Ureter (tissue), 1 donor: ENCODE measurements around the gene ABCA4. TPM values are rescaled to one million over a fixed set of nuclear protein-coding genes. Genes with fewer than 3 reads are reported as not detected.

ENCODE experiments used
- DNase-seq: peaks from one replicate; pipeline ENCODE4 v3.0.0-alpha.2; 2020; ENCODE audit warnings: low spot score
- total RNA-seq: library from RNA; stranded (reverse); gene quantifications from one replicate; pipeline ENCODE4 v1.2.4, GENCODE V29; 2023
- donor health status: DM: yes; HTN: yes; CAD: no.

The ABCA4 gene
- total RNA-seq, 1 donor from 2014 or later, result 1.8 TPM

GRCh38 chr1:94029130-94029993 lies 91.6 kb downstream of the ABCA4 start:
- DNase-seq, result no peak

- DNase-seq, result no peak
These were observed 93.0 kb downstream of the ABCA4 start for GRCh38 chr1:94027721-94028515.

GRCh38 chr1:94026619-94027380 lies 94.1 kb downstream of the ABCA4 start:
- no peak for DNase-seq

GRCh38 chr1:94025383-94026340 lies 95.3 kb downstream of the ABCA4 start:
- DNase-seq, result no peak

- no peak for DNase-seq
These were observed 96.7 kb downstream of the ABCA4 start for GRCh38 chr1:94024104-94024792.

GRCh38 chr1:94022471-94023189 lies 98.3 kb downstream of the ABCA4 start:
- no peak for DNase-seq

- DNase-seq, result no peak
These were observed 100.0 kb downstream of the ABCA4 start for GRCh38 chr1:94020764-94021579.

- no peak for DNase-seq
These were observed 101.6 kb downstream of the ABCA4 start for GRCh38 chr1:94019327-94019726.

GRCh38 chr1:94017155-94017829 lies 103.7 kb downstream of the ABCA4 start:
- no peak for DNase-seq

GRCh38 chr1:94015489-94015817 lies 105.5 kb downstream of the ABCA4 start:
- DNase-seq, result no peak

GRCh38 chr1:94014635-94015488 lies 106.1 kb downstream of the ABCA4 start:
- no peak for DNase-seq

GRCh38 chr1:94014087-94014486 lies 106.9 kb downstream of the ABCA4 start:
- no peak for DNase-seq

- DNase-seq, result no peak
These were observed 107.5 kb downstream of the ABCA4 start for GRCh38 chr1:94013367-94013878.

GRCh38 chr1:94012708-94013366 lies 108.1 kb downstream of the ABCA4 start:
- no peak for DNase-seq

- no peak for DNase-seq
These were observed 109.0 kb downstream of the ABCA4 start for GRCh38 chr1:94011709-94012595.

GRCh38 chr1:94011129-94011528 lies 109.8 kb downstream of the ABCA4 start:
- DNase-seq, result no peak
